Esophagus muscularis mucosa (tissue), 3 donors: ENCODE measurements around the gene SSBP2.

Experiments
- CTCF ChIP-seq, 3 experiments: fragments of 200-600 bp in 2 of 3; fragments of 450-650 bp in 1 of 3; sonication (generic) in 2 of 3; IDR thresholded peaks; one replicate each; pipeline ENCODE4 v1.5.1; 2017 to 2019; ENCODE audit warnings: antibody characterized with exemption in 3 of 3, mild to moderate bottlenecking in 2 of 3, moderate library complexity in 1 of 3
- EP300 ChIP-seq: sonication (generic); formaldehyde crosslinking; IDR thresholded peaks from one replicate; pipeline ENCODE4 v1.6.1; 2017; ENCODE audit warnings: antibody characterized with exemption

- peak; percentile 88 to 94 (median 90) for TF ChIP-seq CTCF (IDR thresholded peaks at IDR 0.05)
- TF ChIP-seq EP300 = no peak
These were observed 243.9 kb downstream of the SSBP2 start for GRCh38 chr5:81506900-81507588.
